A673 (cell line): Measurements from ENCODE around the gene SMAD4. TPM values are rescaled to one million over a fixed set of nuclear protein-coding genes. Genes with fewer than 3 reads are reported as not detected.

Experiments used
- BruUV-seq: library from RNA; stranded (reverse); fragments of 400-500 nt; replicated peaks from 2 replicates; lab custom pipeline; 2021; lab: Mats Ljungman, UMichigan
- CTCF ChIA-PET: fragments of 300-600 bp; sonication (Branson Sonifier 250); formaldehyde crosslinking; loops from one replicate; lab custom pipeline; 2022; ENCODE audit warnings: antibody characterized with exemption; lab: Charles Lee
- POLR2A ChIA-PET: fragments of 300-600 bp; sonication (Branson Sonifier 250); formaldehyde crosslinking; loops from one replicate; lab custom pipeline; 2022; ENCODE audit warnings: antibody characterized with exemption; ENCODE audit not compliant: low non-redundant PET; lab: Charles Lee
- DNase-seq: peaks from one replicate; pipeline ENCODE4 v3.0.0-alpha.2; 2015; ENCODE audit warnings: low spot score
- H3K27ac ChIP-seq: fragments of 200-600 bp; sonication (generic); 2 replicates; pipeline ENCODE4 v1.5.1; 2016; ENCODE audit warnings: mixed run types, low read depth, mild to moderate bottlenecking, mixed read lengths, antibody characterized with exemption, low read length; ENCODE audit not compliant: poor library complexity, severe bottlenecking
- H3K27me3 ChIP-seq: fragments of 200-600 bp; sonication (generic); replicated peaks from 2 replicates; pipeline ENCODE4 v1.6.1; 2017; ENCODE audit warnings: mixed run types, low read depth, mild to moderate bottlenecking, mixed read lengths, antibody characterized with exemption, low read length; ENCODE audit not compliant: insufficient read depth, poor library complexity
- H3K36me3 ChIP-seq: fragments of 200-600 bp; sonication (generic); 2 replicates; pipeline ENCODE4 v1.6.1; 2016; ENCODE audit warnings: mixed run types, mild to moderate bottlenecking, mixed read lengths, antibody characterized with exemption, low read length; ENCODE audit not compliant: insufficient read depth, poor library complexity, severe bottlenecking
- H3K4me1 ChIP-seq: fragments of 200-600 bp; sonication (generic); 2 replicates; pipeline ENCODE4 v1.6.1; 2017; ENCODE audit warnings: mixed run types, mild to moderate bottlenecking, mixed read lengths, antibody characterized with exemption, low read length; ENCODE audit not compliant: insufficient read depth, poor library complexity, severe bottlenecking
- H3K4me3 ChIP-seq: fragments of 200-600 bp; sonication (generic); 2 replicates; pipeline ENCODE4 v1.5.1; 2016; ENCODE audit warnings: low read depth, mixed run types, mild to moderate bottlenecking, mixed read lengths, low read length; ENCODE audit not compliant: poor library complexity, severe bottlenecking
- H3K9me3 ChIP-seq: fragments of 200-600 bp; sonication (generic); 2 replicates; pipeline ENCODE4 v1.6.1; 2016; ENCODE audit warnings: mixed run types, low read depth, mild to moderate bottlenecking, mixed read lengths, antibody characterized with exemption, low read length; ENCODE audit not compliant: poor library complexity, severe bottlenecking
- EZH2 ChIP-seq: fragments of 200-600 bp; sonication (generic); IDR thresholded peaks from 2 replicates; pipeline ENCODE4 v1.6.1; 2017; ENCODE audit warnings: borderline replicate concordance, low read depth, mild to moderate bottlenecking, mixed read lengths, antibody characterized with exemption, low read length; ENCODE audit not compliant: poor library complexity, severe bottlenecking
- intact Hi-C: fragments of 100-400 bp; cut with micrococcal nuclease; formaldehyde crosslinking; loops from one replicate; pipeline ENCODE4 v1.10.0; 2022; ENCODE audit not compliant: unreplicated experiment
- total RNA-seq: library from RNA; stranded (reverse); gene quantifications from 2 replicates; pipeline ENCODE4 v1.2.3, GENCODE V29; 2021
- TF ChIP-seq, protein P1 (sequence below): fragments of 300-800, 200-600 bp; sonication (generic); conservative IDR thresholded peaks from 2 replicates; pipeline ENCODE4 v1.5.1; 2017; ENCODE audit warnings: low read depth, mild to moderate bottlenecking, antibody characterized with exemption, low read length, moderate library complexity, mixed read lengths

The SMAD4 gene
- total RNA-seq, 1 experiment from 2014 or later: 120 TPM

GRCh38 chr18:51070545-51070944 lies 40.5 kb downstream of the SMAD4 start:
- Histone ChIP-seq H3K9me3 (no peaks in the 10 kb centered on the region), H3K27me3 (no peaks in the 10 kb centered on the region), H3K4me3 (no peak overlapping the region), H3K36me3 (peaks cover 41% of the 10 kb centered on the region), H3K4me1 (no peaks in the 10 kb centered on the region), H3K27ac (no peak overlapping the region)
- no peak for DNase-seq
- no TSS peak for BruUV-seq
- intact Hi-C loops: no loop called here
- CTCF ChIA-PET: no interaction called here
- POLR2A ChIA-PET: no interaction called here
- TF ChIP-seq, protein P1, sequence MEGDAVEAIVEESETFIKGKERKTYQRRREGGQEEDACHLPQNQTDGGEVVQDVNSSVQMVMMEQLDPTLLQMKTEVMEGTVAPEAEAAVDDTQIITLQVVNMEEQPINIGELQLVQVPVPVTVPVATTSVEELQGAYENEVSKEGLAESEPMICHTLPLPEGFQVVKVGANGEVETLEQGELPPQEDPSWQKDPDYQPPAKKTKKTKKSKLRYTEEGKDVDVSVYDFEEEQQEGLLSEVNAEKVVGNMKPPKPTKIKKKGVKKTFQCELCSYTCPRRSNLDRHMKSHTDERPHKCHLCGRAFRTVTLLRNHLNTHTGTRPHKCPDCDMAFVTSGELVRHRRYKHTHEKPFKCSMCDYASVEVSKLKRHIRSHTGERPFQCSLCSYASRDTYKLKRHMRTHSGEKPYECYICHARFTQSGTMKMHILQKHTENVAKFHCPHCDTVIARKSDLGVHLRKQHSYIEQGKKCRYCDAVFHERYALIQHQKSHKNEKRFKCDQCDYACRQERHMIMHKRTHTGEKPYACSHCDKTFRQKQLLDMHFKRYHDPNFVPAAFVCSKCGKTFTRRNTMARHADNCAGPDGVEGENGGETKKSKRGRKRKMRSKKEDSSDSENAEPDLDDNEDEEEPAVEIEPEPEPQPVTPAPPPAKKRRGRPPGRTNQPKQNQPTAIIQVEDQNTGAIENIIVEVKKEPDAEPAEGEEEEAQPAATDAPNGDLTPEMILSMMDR: no peak
- TF ChIP-seq EZH2: no peak

GRCh38 chr18:51072586-51073313 lies 42.7 kb downstream of the SMAD4 start:
- POLR2A ChIA-PET: no interaction called here
- peaks cover 38% of the 10 kb centered on the region for H3K36me3 ChIP-seq
- intact Hi-C loops: no loop called here

DNA sequence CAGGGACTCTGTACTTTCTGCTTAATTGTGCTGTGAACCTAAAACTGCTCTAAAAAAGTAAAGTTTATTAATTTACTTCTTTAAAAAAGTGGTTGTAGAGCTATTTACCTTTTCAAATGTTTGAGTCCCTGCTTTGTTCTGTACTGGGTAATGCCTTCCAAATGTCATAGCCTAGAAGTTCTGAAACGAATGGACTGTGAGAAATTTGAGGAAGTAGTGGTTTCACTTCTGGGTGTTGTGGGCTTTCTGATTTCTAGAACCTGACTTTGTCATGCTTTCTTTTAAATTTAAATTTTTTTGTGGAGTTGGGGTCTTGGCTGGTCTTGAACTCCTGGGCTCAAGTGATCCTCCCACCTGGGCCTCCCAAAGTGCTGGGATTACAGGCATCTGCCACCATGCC lies 44.6 kb downstream of the SMAD4 start:
- CTCF ChIA-PET: no interaction called here
- TF ChIP-seq, protein P1: no peak
- TF ChIP-seq EZH2: no peak
- H3K27me3 ChIP-seq: no peaks in the 10 kb centered on the region
- H3K9me3 ChIP-seq: no peaks in the 10 kb centered on the region
- POLR2A ChIA-PET: no interaction called here
- peaks cover 44% of the 10 kb centered on the region for H3K36me3 ChIP-seq
- DNase-seq: no peak
- intact Hi-C loops: no loop called here
- no peaks in the 10 kb centered on the region for H3K4me1 ChIP-seq
- H3K27ac ChIP-seq: no peak overlapping the region
- BruUV-seq: no TSS peak
- H3K4me3 ChIP-seq: no peak overlapping the region

More at GRCh38 chr18:51072586-51073313, 42.7 kb downstream of the SMAD4 start:
- no peak for DNase-seq
- Histone ChIP-seq H3K27me3 (no peaks in the 10 kb centered on the region), H3K27ac (no peak overlapping the region), H3K4me1 (no peaks in the 10 kb centered on the region), H3K4me3 (no peak overlapping the region), H3K9me3 (no peaks in the 10 kb centered on the region)
- CTCF ChIA-PET: no interaction called here
- TF ChIP-seq, protein P1: no peak
- no peak for TF ChIP-seq EZH2
- BruUV-seq: no TSS peak
